PC-9 (cell line): ENCODE results near the gene B4GALT1.

Experiments used
- CTCF ChIP-seq: fragments of 200-600 bp; sonication (generic); conservative IDR thresholded peaks from 2 replicates; pipeline ENCODE4 v1.6.1; 2017; ENCODE audit warnings: mixed run types, antibody characterized with exemption, mild to moderate bottlenecking, moderate library complexity
- EZH2 ChIP-seq: fragments of 200-600 bp; sonication (generic); IDR thresholded peaks from 2 replicates; pipeline ENCODE4 v1.8.0; 2017; ENCODE audit warnings: antibody characterized with exemption, low read depth

GRCh38 chr9:33147416-33148169 lies 19.5 kb downstream of the B4GALT1 start:
- TF ChIP-seq EZH2: no peak
- no peak for TF ChIP-seq CTCF
